ENCODE data around the gene DHRS13.
"Not testable (repeated sequence)": the region's sequence is repeated elsewhere in the genome, so short reads cannot be mapped to it uniquely, and the experiment has no call there.

DNA sequence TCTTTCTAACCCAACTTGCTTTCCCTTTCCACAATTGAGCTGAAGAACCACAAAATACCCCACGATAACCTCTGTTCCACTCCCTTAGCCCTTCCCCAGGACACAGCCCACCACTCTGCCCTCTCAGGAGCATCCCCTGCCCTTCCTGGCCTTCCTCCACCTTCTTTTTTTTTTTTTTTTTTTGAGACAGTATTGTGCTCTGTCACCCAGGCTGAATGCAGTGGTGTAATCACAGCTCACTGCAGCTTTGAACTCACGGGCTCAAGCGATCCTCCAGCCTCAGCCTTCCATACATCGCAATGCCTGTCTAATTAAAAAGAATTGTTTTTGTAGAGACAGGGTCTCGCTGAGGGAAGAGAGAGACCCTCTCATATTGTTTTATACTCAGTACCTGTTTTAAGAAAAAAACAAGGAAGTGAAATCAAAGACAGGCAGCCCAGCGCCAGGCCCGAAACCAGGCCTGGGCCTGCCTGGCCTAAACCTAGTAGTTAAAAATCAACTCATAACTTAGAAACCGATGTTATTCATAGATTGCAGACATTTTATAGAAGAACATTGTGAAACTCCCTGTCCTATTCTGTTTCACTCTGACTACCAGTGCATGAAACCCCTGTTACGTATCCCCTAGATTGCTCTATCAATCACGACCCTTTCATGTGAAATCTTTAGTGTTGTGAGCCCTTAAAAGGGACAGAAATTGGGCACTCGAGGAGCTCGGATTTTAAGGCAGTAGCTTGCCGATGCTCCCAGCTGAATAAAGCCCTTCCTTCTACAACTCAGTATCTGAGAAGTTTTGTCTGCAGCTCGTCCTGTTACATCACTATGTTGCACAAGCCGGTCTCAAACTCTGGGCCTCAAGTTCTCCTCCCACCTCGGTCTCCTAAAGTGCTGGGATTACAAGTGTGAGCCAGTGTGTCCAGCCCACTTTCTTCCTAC lies 9.4 kb downstream of the DHRS13 start:
- TF ChIP-seq CTCF (IDR thresholded peaks at IDR 0.05 in 4 of 5, conservative IDR thresholded peaks at IDR 0.05 in 1 of 5); POLR2A (IDR thresholded peaks at IDR 0.05): not testable (repeated sequence)
